ENCODE results near the gene COMT. TPM values are rescaled to one million over a fixed set of nuclear protein-coding genes. Genes with fewer than 3 reads are reported as not detected.

COMT gene
- total and polyA plus RNA-seq, 9 of the 15 experiments (the other 6 are each of a cell fraction or from before 2014, with no cell fraction given), result 12.5 to 351 (median 155) TPM

GRCh38 chr22:19959043-19959586 is 17.5 kb downstream of the COMT start (continued):
- no peak for TF ChIP-seq HDAC6 (IDR thresholded peaks at IDR 0.05; ENCODE audit: low read depth, low read length)
- TF ChIP-seq ZNF75A (CRISPR knock-in tag; IDR thresholded peaks at IDR 0.05), result no peak
- TF ChIP-seq STAT5B (CRISPR knock-in tag; IDR thresholded peaks at IDR 0.05), result no peak
- peak; percentile 70 for TF ChIP-seq SAP30 (IDR thresholded peaks at IDR 0.05; ENCODE audit: borderline replicate concordance, insufficient read depth, low read depth, low read length, poor library complexity, severe bottlenecking)
- TF ChIP-seq GATA2 (CRISPR knock-in tag; IDR thresholded peaks at IDR 0.05), result no peak
- TF ChIP-seq GABPA (tag; conservative IDR thresholded peaks at IDR 0.05; ENCODE audit: low read depth), result no peak
- TF ChIP-seq GMEB1 (CRISPR knock-in tag; IDR thresholded peaks at IDR 0.05), result no peak
- no peak for TF ChIP-seq NFRKB (IDR thresholded peaks at IDR 0.05; ENCODE audit: low read depth)
- peak in 1 of 2 experiments; percentile 32; a peak in 1 of 4 replicates for TF ChIP-seq CSDE1 (IDR thresholded peaks at IDR 0.05)
- no peak for TF ChIP-seq PPARD (CRISPR knock-in tag; IDR thresholded peaks at IDR 0.05)
- TF ChIP-seq, protein P1, sequence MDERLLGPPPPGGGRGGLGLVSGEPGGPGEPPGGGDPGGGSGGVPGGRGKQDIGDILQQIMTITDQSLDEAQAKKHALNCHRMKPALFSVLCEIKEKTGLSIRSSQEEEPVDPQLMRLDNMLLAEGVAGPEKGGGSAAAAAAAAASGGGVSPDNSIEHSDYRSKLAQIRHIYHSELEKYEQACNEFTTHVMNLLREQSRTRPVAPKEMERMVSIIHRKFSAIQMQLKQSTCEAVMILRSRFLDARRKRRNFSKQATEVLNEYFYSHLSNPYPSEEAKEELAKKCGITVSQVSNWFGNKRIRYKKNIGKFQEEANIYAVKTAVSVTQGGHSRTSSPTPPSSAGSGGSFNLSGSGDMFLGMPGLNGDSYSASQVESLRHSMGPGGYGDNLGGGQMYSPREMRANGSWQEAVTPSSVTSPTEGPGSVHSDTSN (CRISPR knock-in tag; IDR thresholded peaks at IDR 0.05; ENCODE audit: low read depth), result no peak
- TF ChIP-seq, protein P1 (tag; conservative IDR thresholded peaks at IDR 0.05; ENCODE audit: low read depth), result peak; percentile 44; the same call in 1 of the 2 replicates
- TF ChIP-seq LCOR (CRISPR knock-in tag; IDR thresholded peaks at IDR 0.05), result no peak
- TF ChIP-seq NBN (IDR thresholded peaks at IDR 0.05; ENCODE audit: low read depth), result no peak
- no peak for TF ChIP-seq ZNF143 (CRISPR knock-in tag; IDR thresholded peaks at IDR 0.05)
- no peak for TF ChIP-seq GTF2B (IDR thresholded peaks at IDR 0.05; ENCODE audit: extremely low read depth, insufficient read length)
- TF ChIP-seq ZNF707 (CRISPR knock-in tag; conservative IDR thresholded peaks at IDR 0.05), result no peak
- TF ChIP-seq, protein P2, sequence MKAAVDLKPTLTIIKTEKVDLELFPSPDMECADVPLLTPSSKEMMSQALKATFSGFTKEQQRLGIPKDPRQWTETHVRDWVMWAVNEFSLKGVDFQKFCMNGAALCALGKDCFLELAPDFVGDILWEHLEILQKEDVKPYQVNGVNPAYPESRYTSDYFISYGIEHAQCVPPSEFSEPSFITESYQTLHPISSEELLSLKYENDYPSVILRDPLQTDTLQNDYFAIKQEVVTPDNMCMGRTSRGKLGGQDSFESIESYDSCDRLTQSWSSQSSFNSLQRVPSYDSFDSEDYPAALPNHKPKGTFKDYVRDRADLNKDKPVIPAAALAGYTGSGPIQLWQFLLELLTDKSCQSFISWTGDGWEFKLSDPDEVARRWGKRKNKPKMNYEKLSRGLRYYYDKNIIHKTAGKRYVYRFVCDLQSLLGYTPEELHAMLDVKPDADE (conservative IDR thresholded peaks at IDR 0.05; ENCODE audit: control insufficient read depth, low read depth, low read length), result 0 out of 2 replicates have a peak, but pooled peaks have one; percentile 13
- no peak for TF ChIP-seq ZNF584 (CRISPR knock-in tag; IDR thresholded peaks at IDR 0.05; ENCODE audit: low read depth)
- no peak for TF ChIP-seq BACH1 (tag; IDR thresholded peaks at IDR 0.05)
- TF ChIP-seq TBL1XR1 (IDR thresholded peaks at IDR 0.05; ENCODE audit: low read length in 2 of 2), result peak; percentile 4 to 31; a peak in 1 of 4 replicates
